ENCODE data around the gene PNMA8B. TPM values are rescaled to one million over a fixed set of nuclear protein-coding genes. Genes with fewer than 3 reads are reported as not detected.

Gene PNMA8B
- total RNA-seq, 1 donor from 2014 or later, result 1.3 TPM

- TF ChIP-seq, protein P1, sequence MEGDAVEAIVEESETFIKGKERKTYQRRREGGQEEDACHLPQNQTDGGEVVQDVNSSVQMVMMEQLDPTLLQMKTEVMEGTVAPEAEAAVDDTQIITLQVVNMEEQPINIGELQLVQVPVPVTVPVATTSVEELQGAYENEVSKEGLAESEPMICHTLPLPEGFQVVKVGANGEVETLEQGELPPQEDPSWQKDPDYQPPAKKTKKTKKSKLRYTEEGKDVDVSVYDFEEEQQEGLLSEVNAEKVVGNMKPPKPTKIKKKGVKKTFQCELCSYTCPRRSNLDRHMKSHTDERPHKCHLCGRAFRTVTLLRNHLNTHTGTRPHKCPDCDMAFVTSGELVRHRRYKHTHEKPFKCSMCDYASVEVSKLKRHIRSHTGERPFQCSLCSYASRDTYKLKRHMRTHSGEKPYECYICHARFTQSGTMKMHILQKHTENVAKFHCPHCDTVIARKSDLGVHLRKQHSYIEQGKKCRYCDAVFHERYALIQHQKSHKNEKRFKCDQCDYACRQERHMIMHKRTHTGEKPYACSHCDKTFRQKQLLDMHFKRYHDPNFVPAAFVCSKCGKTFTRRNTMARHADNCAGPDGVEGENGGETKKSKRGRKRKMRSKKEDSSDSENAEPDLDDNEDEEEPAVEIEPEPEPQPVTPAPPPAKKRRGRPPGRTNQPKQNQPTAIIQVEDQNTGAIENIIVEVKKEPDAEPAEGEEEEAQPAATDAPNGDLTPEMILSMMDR (IDR thresholded peaks at IDR 0.05; ENCODE audit: unreplicated experiment), result no peak
- Mint-ChIP-seq H3K36me3 (ENCODE audit: low read depth, unreplicated experiment) (peaks cover 7% of the 10 kb centered on the region), H3K4me1 (ENCODE audit: unreplicated experiment) (peaks cover 8% of the 10 kb centered on the region), H3K27ac (ENCODE audit: unreplicated experiment) (no peak overlapping the region), H3K4me3 (ENCODE audit: unreplicated experiment) (no peak overlapping the region), H3K9me3 (ENCODE audit: unreplicated experiment) (no peaks in the 10 kb centered on the region), H3K27me3 (ENCODE audit: unreplicated experiment) (peaks cover 4% of the 10 kb centered on the region)
- no peak for DNase-seq (ENCODE audit: low spot score)
These were observed 49.6 kb downstream of the PNMA8B start for GRCh38 chr19:46446021-46446420.

DNA sequence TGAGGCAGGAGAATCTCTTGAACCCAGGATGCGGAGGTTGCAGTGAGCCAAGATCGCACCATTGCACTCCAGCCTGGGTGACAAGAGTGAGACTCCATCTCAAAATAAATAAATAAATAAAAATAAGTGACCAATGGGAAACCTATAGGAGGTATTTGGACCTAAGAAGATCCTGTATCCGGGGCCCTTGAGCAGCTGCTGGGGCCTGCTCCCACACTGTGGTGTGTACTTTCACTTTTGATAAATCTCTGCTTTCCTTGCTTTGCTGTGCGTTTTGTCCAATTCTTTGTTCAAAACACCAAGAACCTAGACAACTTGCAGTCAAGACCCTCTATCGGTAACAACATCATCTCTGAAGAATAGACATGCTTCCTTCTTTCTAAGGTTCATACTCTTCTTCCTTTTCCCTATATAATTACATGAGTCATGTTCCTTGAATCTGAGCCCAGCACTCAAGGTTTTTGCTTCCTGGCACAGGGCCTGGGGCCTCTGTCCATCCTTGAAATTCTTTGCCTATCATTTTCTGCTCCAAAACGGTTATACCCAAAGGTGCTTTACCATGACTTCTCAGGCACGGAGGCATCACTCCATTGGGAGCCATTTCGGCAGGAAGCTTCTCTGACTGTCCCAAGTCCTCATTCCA is 52.7 kb downstream of the PNMA8B start:
- Mint-ChIP-seq H3K4me1 (ENCODE audit: unreplicated experiment) (peaks cover 8% of the 10 kb centered on the region), H3K4me3 (ENCODE audit: unreplicated experiment) (no peak overlapping the region), H3K27ac (ENCODE audit: unreplicated experiment) (no peak overlapping the region), H3K27me3 (ENCODE audit: unreplicated experiment) (peaks cover 2% of the 10 kb centered on the region), H3K9me3 (ENCODE audit: unreplicated experiment) (no peaks in the 10 kb centered on the region), H3K36me3 (ENCODE audit: low read depth, unreplicated experiment) (no peaks in the 10 kb centered on the region)
- DNase-seq (ENCODE audit: low spot score), result no peak
- TF ChIP-seq, protein P1 (IDR thresholded peaks at IDR 0.05; ENCODE audit: unreplicated experiment), result no peak

GRCh38 chr19:46441866-46442265 is 53.8 kb downstream of the PNMA8B start:
- H3K27ac Mint-ChIP-seq (ENCODE audit: unreplicated experiment), result no peak overlapping the region
- H3K36me3 Mint-ChIP-seq (ENCODE audit: low read depth, unreplicated experiment), result no peaks in the 10 kb centered on the region
- H3K4me3 Mint-ChIP-seq (ENCODE audit: unreplicated experiment), result no peak overlapping the region
- peaks cover 2% of the 10 kb centered on the region for H3K4me1 Mint-ChIP-seq (ENCODE audit: unreplicated experiment)
- no peaks in the 10 kb centered on the region for H3K27me3 Mint-ChIP-seq (ENCODE audit: unreplicated experiment)
- DNase-seq (ENCODE audit: low spot score), result no peak
- no peaks in the 10 kb centered on the region for H3K9me3 Mint-ChIP-seq (ENCODE audit: unreplicated experiment)
- TF ChIP-seq, protein P1 (IDR thresholded peaks at IDR 0.05; ENCODE audit: unreplicated experiment), result no peak

Other genes starting within 250 kb of the PNMA8B start
- gene HIF3A, start 198.8 kb downstream of the PNMA8B start, total RNA-seq (ENCODE audit: unreplicated experiment), result 54.2 TPM
- 66.7 TPM for gene PPP5C, start 148.8 kb downstream of the PNMA8B start, total RNA-seq (ENCODE audit: unreplicated experiment)
- 13.3 TPM for gene CCDC8, start 82.3 kb downstream of the PNMA8B start, total RNA-seq (ENCODE audit: unreplicated experiment)
- 0.41 TPM for gene PNMA8C, start 66.9 kb downstream of the PNMA8B start, total RNA-seq (ENCODE audit: unreplicated experiment)
- 12.4 TPM for gene PNMA8A, start 24.3 kb downstream of the PNMA8B start, total RNA-seq (ENCODE audit: unreplicated experiment)
- 564 TPM for gene CALM3, start 105.5 kb upstream of the PNMA8B start, total RNA-seq (ENCODE audit: unreplicated experiment)
- gene PTGIR, start 129.2 kb upstream of the PNMA8B start, total RNA-seq (ENCODE audit: unreplicated experiment), result not detected
- gene GNG8, start 140.3 kb upstream of the PNMA8B start, total RNA-seq (ENCODE audit: unreplicated experiment), result not detected
- gene DACT3, start 165.3 kb upstream of the PNMA8B start, total RNA-seq (ENCODE audit: unreplicated experiment), result 1.1 TPM
- 132 TPM for gene PRKD2, start 221.2 kb upstream of the PNMA8B start, total RNA-seq (ENCODE audit: unreplicated experiment)

Data from endothelial cell (in vitro differentiated cells).